ENCODE results near the gene CAMKK2. TPM values are rescaled to one million over a fixed set of nuclear protein-coding genes. Genes with fewer than 3 reads are reported as not detected.
"Not testable (repeated sequence)": the region's sequence is repeated elsewhere in the genome, so short reads cannot be mapped to it uniquely, and the experiment has no call there.

Gene CAMKK2
- total and polyA plus RNA-seq, 7 donors, result 4.4 to 12.3 (median 8.3) TPM

DNA sequence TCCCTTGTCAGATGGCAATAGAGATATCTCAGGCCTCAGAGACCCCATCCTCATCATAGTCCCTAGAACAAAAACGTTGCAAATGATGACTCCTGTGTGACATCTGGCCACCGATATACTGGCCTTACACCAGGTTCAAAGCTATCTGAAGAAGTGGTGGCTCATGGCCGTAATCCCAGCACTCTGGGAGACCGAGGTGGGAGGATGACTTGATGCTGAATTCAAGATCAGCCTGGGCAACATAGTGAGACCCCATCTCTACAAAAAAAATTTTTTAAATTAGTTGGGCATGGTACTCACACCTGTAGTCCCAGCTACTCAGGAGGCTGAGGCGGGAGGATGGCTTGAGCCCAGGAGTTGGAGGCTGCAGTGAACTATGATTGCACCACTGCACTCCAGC, 13.1 kb downstream of the CAMKK2 start:
- TF ChIP-seq, protein P1, sequence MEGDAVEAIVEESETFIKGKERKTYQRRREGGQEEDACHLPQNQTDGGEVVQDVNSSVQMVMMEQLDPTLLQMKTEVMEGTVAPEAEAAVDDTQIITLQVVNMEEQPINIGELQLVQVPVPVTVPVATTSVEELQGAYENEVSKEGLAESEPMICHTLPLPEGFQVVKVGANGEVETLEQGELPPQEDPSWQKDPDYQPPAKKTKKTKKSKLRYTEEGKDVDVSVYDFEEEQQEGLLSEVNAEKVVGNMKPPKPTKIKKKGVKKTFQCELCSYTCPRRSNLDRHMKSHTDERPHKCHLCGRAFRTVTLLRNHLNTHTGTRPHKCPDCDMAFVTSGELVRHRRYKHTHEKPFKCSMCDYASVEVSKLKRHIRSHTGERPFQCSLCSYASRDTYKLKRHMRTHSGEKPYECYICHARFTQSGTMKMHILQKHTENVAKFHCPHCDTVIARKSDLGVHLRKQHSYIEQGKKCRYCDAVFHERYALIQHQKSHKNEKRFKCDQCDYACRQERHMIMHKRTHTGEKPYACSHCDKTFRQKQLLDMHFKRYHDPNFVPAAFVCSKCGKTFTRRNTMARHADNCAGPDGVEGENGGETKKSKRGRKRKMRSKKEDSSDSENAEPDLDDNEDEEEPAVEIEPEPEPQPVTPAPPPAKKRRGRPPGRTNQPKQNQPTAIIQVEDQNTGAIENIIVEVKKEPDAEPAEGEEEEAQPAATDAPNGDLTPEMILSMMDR (IDR thresholded peaks at IDR 0.05), result no peak
- DNase-seq (no peak), ATAC-seq (no peak)
- Histone ChIP-seq H3K27ac (no peak overlapping the region), H3K9me3 (no peaks in the 10 kb centered on the region), H3K27me3 (ENCODE audit: insufficient read depth in 3 of 3, low read length in 2 of 3) (no peaks in the 10 kb centered on the region), H3K4me3 (no peak overlapping the region), H3K36me3 (ENCODE audit: insufficient read depth in 1 of 2, low read depth in 1 of 2) (no peaks in the 10 kb centered on the region), H3K4me1 (no peaks in the 10 kb centered on the region)
- 91 to 94% (median 92%) methylated on average over 5 of the region's 5 CpGs for WGBS, 3 donors
- intact Hi-C loops (cut with DNase I), result no loop called here

DNA sequence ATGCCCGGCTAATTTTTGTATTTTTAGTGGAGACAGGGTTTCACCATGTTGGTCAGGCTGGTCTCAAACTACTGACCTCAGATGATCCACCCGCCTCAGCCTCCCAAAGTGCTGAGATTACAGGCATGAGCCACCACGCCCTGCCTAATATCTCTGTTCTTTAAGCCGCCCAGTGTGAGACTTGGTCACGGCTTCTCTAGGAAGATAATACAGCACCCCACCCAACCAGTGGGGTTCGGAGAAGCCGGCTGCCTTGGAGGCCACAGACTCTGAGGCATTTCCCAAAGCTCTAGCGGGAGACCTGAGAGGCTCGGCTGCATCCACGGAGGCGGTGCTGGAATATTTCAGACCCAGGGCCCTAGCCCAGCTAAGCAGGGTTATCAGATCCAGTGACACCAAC, 13.6 kb downstream of the CAMKK2 start:
- H3K27ac ChIP-seq, result not testable (repeated sequence)
- 94 to 96% (median 94%) methylated on average over 11 of the region's 11 CpGs for WGBS, 3 donors

DNA sequence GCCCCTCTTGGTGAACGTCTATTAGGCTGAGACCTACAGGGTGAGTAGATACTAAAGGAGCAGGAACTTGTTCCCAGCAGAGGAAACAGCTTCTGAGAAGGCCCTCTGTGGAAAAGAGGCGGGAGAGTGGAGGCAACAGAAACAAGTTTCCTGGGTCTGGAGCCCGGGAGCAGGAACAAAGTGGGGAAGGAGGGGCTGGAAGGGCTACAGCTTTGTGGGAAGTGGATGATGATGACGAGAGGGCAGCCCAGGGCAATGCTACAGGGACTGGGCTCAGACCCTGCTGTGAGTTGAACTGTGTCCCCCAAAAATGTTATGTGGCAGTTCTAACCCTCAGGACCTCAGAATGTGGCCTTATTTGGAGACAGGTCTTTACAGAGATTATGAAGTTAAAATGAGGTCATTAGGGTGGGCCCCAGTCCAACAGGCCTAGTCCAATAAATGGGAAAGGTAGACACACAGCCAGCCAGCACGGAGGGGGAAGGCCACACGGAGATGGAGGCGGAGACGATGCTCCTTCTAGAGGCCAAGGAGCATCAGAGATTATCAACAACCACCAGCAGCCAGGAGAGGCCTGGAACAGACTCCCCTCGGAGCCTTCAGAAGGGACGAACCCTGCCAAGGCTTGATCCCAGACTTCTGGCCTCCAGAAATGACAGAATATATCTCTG, 14.3 kb downstream of the CAMKK2 start:
- Histone ChIP-seq H3K27me3 (ENCODE audit: insufficient read depth in 3 of 3, low read length in 2 of 3) (no peaks in the 10 kb centered on the region), H3K4me1 (no peaks in the 10 kb centered on the region), H3K9me3 (no peaks in the 10 kb centered on the region), H3K4me3 (no peak overlapping the region), H3K27ac (no peak overlapping the region), H3K36me3 (ENCODE audit: insufficient read depth in 1 of 2, low read depth in 1 of 2) (no peaks in the 10 kb centered on the region)
- intact Hi-C loops (cut with DNase I), result no loop called here
- no peak for ATAC-seq
- WGBS, 3 donors, result 69 to 77% (median 75%) methylated on average over 10 of the region's 10 CpGs
- TF ChIP-seq, protein P1 (IDR thresholded peaks at IDR 0.05), result no peak
- no peak for DNase-seq

More for the DNA sequence above, 13.6 kb downstream of the CAMKK2 start:
- H3K4me1 ChIP-seq; H3K4me3 ChIP-seq; ATAC-seq; H3K36me3 ChIP-seq (ENCODE audit: insufficient read depth in 1 of 2, low read depth in 1 of 2); DNase-seq; intact Hi-C loops (cut with DNase I); H3K9me3 ChIP-seq; H3K27me3 ChIP-seq (ENCODE audit: insufficient read depth in 3 of 3, low read length in 2 of 3): not testable (repeated sequence)

DNA sequence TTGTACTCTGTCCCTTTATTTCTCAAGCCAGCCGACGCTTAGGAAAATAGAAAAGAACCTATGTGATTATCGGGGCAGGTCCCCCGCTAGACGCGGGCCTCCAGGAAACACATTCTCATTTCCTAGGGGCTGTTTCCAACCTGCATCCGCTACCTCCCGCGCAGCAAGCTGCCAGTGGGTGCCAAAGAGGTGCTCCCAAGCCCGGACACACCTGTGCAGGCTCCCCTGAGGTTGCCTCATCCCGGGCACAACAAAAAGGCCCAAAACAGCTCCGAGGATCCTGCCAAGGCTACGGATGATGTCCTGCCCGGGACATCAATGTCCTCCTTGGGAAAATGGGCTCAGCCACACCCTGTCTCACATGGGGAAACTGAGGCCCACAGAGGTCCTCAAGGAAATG, 15.4 kb downstream of the CAMKK2 start:
- not testable (repeated sequence) for DNase-seq, H3K27ac ChIP-seq

DNA sequence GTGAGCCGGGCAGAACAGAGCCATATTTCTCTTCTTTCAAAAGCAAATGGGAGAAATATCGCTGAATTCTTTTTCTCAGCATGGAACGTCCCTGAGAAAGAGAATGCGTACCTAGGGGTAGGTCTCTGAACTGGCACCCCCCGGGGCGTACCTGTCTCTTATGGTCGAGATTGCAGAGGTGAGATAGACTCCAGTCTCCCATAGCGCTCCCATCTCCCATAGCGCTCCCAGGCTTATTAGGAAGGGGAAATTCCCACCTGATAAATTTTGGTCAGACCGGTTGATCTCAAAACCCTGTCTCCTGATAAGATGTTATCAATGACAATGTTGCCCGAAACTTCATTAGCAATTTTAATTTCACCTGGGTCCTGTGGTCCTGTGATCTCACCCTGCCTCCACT, 16.0 kb downstream of the CAMKK2 start:
- peak in 1 of 2 donors; percentile 1 for DNase-seq
- H3K36me3 ChIP-seq (ENCODE audit: insufficient read depth in 1 of 2, low read depth in 1 of 2); H3K27ac ChIP-seq; H3K9me3 ChIP-seq; ATAC-seq; intact Hi-C loops (cut with DNase I); H3K4me3 ChIP-seq; H3K27me3 ChIP-seq (ENCODE audit: insufficient read depth in 3 of 3, low read length in 2 of 3); H3K4me1 ChIP-seq: not testable (repeated sequence)
- 89 to 93% (median 92%) methylated on average over 10 to 11 of the region's 11 CpGs for WGBS, 3 donors

More for the DNA sequence above, 15.4 kb downstream of the CAMKK2 start:
- 82 to 87% (median 84%) methylated on average over 14 of the region's 14 CpGs for WGBS, 3 donors
- intact Hi-C loops (cut with DNase I); H3K27me3 ChIP-seq (ENCODE audit: insufficient read depth in 3 of 3, low read length in 2 of 3); H3K36me3 ChIP-seq (ENCODE audit: insufficient read depth in 1 of 2, low read depth in 1 of 2); H3K9me3 ChIP-seq; H3K4me3 ChIP-seq; ATAC-seq; H3K4me1 ChIP-seq: not testable (repeated sequence)

DNA sequence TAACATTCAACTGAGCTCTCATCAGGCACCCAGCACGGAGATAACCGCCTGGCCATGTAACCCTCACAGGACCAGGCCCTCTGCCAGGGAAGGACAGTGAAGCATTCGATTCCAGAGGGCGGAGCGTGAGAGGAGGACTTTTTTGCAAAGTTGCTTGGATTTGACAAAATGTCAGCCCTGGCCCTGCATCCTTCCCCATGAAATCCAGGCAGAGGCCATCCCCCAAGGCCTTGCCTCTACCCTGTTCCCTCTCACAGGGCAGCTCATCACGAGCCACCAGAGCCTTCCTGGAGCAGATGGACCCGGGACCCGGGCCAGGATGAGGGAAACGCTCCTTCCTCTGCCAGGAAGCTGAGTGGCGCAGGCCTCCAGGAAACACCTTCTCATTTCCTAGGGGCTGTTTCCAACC, 17.0 kb downstream of the CAMKK2 start:
- H3K9me3 ChIP-seq, result no peaks in the 10 kb centered on the region
- H3K27me3 ChIP-seq (ENCODE audit: insufficient read depth in 3 of 3, low read length in 2 of 3), result no peaks in the 10 kb centered on the region
- intact Hi-C loops (cut with DNase I), result no loop called here
- WGBS, 3 donors, result 31 to 51% (median 41%) methylated on average over 10 of the region's 10 CpGs
- no peak overlapping the region for H3K27ac ChIP-seq
- peak; percentile 69 to 71 for DNase-seq
- H3K36me3 ChIP-seq (ENCODE audit: insufficient read depth in 1 of 2, low read depth in 1 of 2), result peaks cover 0 to 5% of the 10 kb centered on the region in 2 donors
- no peaks in the 10 kb centered on the region for H3K4me1 ChIP-seq
- peak overlapping the region; percentile 15 for H3K4me3 ChIP-seq
- peak; percentile 25 to 56 (median 50) for ATAC-seq
- TF ChIP-seq, protein P1 (IDR thresholded peaks at IDR 0.05), result no peak

All from psoas muscle (tissue), 8 donors.